Astrocyte (in vitro differentiated cells and primary cell): Measurements from ENCODE around the gene RGS11.

Experiments used
- EZH2 ChIP-seq: IDR thresholded peaks from 2 replicates; pipeline ENCODE4 v1.6.1; 2012; ENCODE audit warnings: mild to moderate bottlenecking, low read length, inconsistent platforms; ENCODE audit not compliant: insufficient read depth
- TF ChIP-seq, protein P1 (sequence below): IDR thresholded peaks from 2 replicates; pipeline ENCODE4 v1.5.1; 2011; ENCODE audit warnings: low read depth, mild to moderate bottlenecking, inconsistent platforms, low read length, moderate library complexity; ENCODE audit not compliant: insufficient read depth

DNA sequence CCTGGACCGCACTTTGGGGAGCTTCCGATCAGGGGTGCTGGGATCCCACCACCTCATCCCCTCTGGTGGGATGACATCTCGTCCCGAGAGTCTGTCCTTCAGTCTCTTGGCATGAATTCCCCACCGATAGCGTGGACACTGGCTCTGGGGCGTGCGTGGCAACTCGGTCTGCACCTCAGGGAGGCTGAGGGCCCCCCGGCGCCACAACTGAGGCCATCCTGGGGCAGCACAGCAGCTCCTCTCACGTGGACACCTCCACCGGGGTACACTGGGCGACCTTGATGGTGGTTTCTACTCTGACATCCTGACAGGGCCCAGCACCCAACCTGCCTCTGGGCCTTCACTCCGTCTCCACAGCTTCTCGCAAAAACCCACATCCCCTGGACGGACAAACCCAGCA lies 15.8 kb upstream of the RGS11 start:
- TF ChIP-seq, protein P1, sequence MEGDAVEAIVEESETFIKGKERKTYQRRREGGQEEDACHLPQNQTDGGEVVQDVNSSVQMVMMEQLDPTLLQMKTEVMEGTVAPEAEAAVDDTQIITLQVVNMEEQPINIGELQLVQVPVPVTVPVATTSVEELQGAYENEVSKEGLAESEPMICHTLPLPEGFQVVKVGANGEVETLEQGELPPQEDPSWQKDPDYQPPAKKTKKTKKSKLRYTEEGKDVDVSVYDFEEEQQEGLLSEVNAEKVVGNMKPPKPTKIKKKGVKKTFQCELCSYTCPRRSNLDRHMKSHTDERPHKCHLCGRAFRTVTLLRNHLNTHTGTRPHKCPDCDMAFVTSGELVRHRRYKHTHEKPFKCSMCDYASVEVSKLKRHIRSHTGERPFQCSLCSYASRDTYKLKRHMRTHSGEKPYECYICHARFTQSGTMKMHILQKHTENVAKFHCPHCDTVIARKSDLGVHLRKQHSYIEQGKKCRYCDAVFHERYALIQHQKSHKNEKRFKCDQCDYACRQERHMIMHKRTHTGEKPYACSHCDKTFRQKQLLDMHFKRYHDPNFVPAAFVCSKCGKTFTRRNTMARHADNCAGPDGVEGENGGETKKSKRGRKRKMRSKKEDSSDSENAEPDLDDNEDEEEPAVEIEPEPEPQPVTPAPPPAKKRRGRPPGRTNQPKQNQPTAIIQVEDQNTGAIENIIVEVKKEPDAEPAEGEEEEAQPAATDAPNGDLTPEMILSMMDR, result no peak
- TF ChIP-seq EZH2, result no peak
